Measurements from ENCODE around the gene RPN1. TPM values are rescaled to one million over a fixed set of nuclear protein-coding genes. Genes with fewer than 3 reads are reported as not detected.

RPN1 gene
- total and polyA plus RNA-seq, 4 donors = 146 to 318 (median 223) TPM

GRCh38 chr3:128625409-128625945 lies 25.1 kb downstream of the RPN1 start:
- H3K9me3 ChIP-seq (ENCODE audit: control insufficient read depth in 4 of 4, insufficient read depth in 3 of 4, low read length in 3 of 4) = no peaks in the 10 kb centered on the region
- peak overlapping the region in 1 of 2 donors; percentile 34 for H3K27ac ChIP-seq (ENCODE audit: low read depth in 1 of 2, low read length in 1 of 2)
- H3K36me3 ChIP-seq (ENCODE audit: control insufficient read depth in 4 of 4, insufficient read depth in 4 of 4, low read length in 4 of 4) = peaks cover 41 to 59% (median 49%) of the 10 kb centered on the region in 4 donors
- DNase-seq = no peak
- H3K4me3 ChIP-seq = no peak overlapping the region
- WGBS, 2 donors = 91 to 92% methylated on average over 11 of the region's 11 CpGs
- no peak overlapping the region for H3K9ac ChIP-seq (ENCODE audit: insufficient read depth in 1 of 2, low read length in 2 of 2)
- H3K4me1 ChIP-seq (ENCODE audit: control insufficient read depth in 5 of 5, insufficient read depth in 5 of 5, low read length in 5 of 5) = peaks cover 0 to 18% (median 0%) of the 10 kb centered on the region in 5 donors
- no peak for ATAC-seq (ENCODE audit: insufficient read depth, low FRiP score)
- TF ChIP-seq CTCF (IDR thresholded peaks at IDR 0.05; ENCODE audit: control extremely low read depth, extremely low read depth) = no peak
- H3K27me3 ChIP-seq (ENCODE audit: control insufficient read depth in 3 of 3, insufficient read depth in 3 of 3, low read length in 2 of 3) = no peaks in the 10 kb centered on the region

- Histone ChIP-seq H3K27ac (ENCODE audit: low read depth in 1 of 2, low read length in 1 of 2) (peak overlapping the region in 1 of 2 donors; percentile 32), H3K9me3 (ENCODE audit: control insufficient read depth in 4 of 4, insufficient read depth in 3 of 4, low read length in 3 of 4) (no peaks in the 10 kb centered on the region), H3K4me3 (no peak overlapping the region), H3K27me3 (ENCODE audit: control insufficient read depth in 3 of 3, insufficient read depth in 3 of 3, low read length in 2 of 3) (no peaks in the 10 kb centered on the region), H3K9ac (ENCODE audit: insufficient read depth in 1 of 2, low read length in 2 of 2) (no peak overlapping the region), H3K4me1 (ENCODE audit: control insufficient read depth in 5 of 5, insufficient read depth in 5 of 5, low read length in 5 of 5) (peaks cover 0 to 18% (median 0%) of the 10 kb centered on the region in 5 donors), H3K36me3 (ENCODE audit: control insufficient read depth in 4 of 4, insufficient read depth in 4 of 4, low read length in 4 of 4) (peaks cover 36 to 61% (median 48%) of the 10 kb centered on the region in 4 donors)
- ATAC-seq (ENCODE audit: insufficient read depth, low FRiP score) = no peak
- 78 to 91% methylated on average over 11 of the region's 11 CpGs for WGBS, 2 donors
- no peak for DNase-seq
- no peak for TF ChIP-seq CTCF (IDR thresholded peaks at IDR 0.05; ENCODE audit: control extremely low read depth, extremely low read depth)
These were observed 26.0 kb downstream of the RPN1 start for GRCh38 chr3:128624526-128625138.

- Histone ChIP-seq H3K36me3 (ENCODE audit: control insufficient read depth in 4 of 4, insufficient read depth in 4 of 4, low read length in 4 of 4) (peaks cover 41 to 63% (median 51%) of the 10 kb centered on the region in 4 donors), H3K9me3 (ENCODE audit: control insufficient read depth in 4 of 4, insufficient read depth in 3 of 4, low read length in 3 of 4) (no peaks in the 10 kb centered on the region), H3K4me3 (no peak overlapping the region), H3K27ac (ENCODE audit: low read depth in 1 of 2, low read length in 1 of 2) (peak overlapping the region in 1 of 2 donors; percentile 32), H3K27me3 (ENCODE audit: control insufficient read depth in 3 of 3, insufficient read depth in 3 of 3, low read length in 2 of 3) (no peaks in the 10 kb centered on the region), H3K4me1 (ENCODE audit: control insufficient read depth in 5 of 5, insufficient read depth in 5 of 5, low read length in 5 of 5) (peaks cover 0 to 18% (median 3%) of the 10 kb centered on the region in 5 donors), H3K9ac (ENCODE audit: insufficient read depth in 1 of 2, low read length in 2 of 2) (no peak overlapping the region)
- 27 to 50% methylated on average over 7 of the region's 7 CpGs for WGBS, 2 donors
- DNase-seq (no peak), ATAC-seq (ENCODE audit: insufficient read depth, low FRiP score) (no peak)
- TF ChIP-seq CTCF (IDR thresholded peaks at IDR 0.05; ENCODE audit: control extremely low read depth, extremely low read depth) = no peak
These were observed 26.8 kb downstream of the RPN1 start for GRCh38 chr3:128623762-128624176.

Measured in lung (tissue), 12 donors.